Omental fat pad (tissue), 4 donors: Measurements from ENCODE around the gene IFNA13. TPM values are rescaled to one million over a fixed set of nuclear protein-coding genes. Genes with fewer than 3 reads are reported as not detected.
A peak's percentile ranks its signal among the peaks of the same experiment; 100 is the strongest.

Experiments
- ATAC-seq: fragments of 150-250 bp; one replicate; pipeline ENCODE4 v1.9.1; 2016; ENCODE audit warnings: mild to moderate bottlenecking, moderate library complexity; ENCODE audit not compliant: low FRiP score
- DNase-seq: peaks from one replicate; pipeline ENCODE4 v3.0.0-alpha.2; 2019; ENCODE audit warnings: low spot score
- CTCF ChIP-seq, 3 donors: fragments of 450-650 bp; IDR thresholded peaks; one replicate each; pipeline ENCODE4 v1.5.1; 2016 to 2017; ENCODE audit warnings: antibody characterized with exemption in 3 of 3, mild to moderate bottlenecking in 3 of 3, moderate library complexity in 2 of 3
- total RNA-seq, 4 donors: library from RNA; depleted of rRNA; stranded (reverse); fragments of >200 nt; gene quantifications; one replicate each; pipeline ENCODE4 v1.1.0, GENCODE V29; 2016

The IFNA13 gene
- total RNA-seq, 4 donors from 2014 or later = not detected

GRCh38 chr9:21333226-21333625 lies 34.6 kb downstream of the IFNA13 start:
- no peak for DNase-seq
- no peak for ATAC-seq
- no peak for TF ChIP-seq CTCF (IDR thresholded peaks at IDR 0.05)

GRCh38 chr9:21331676-21332402 lies 36.0 kb downstream of the IFNA13 start:
- no peak for ATAC-seq
- TF ChIP-seq CTCF (IDR thresholded peaks at IDR 0.05) = no peak
- DNase-seq = no peak

GRCh38 chr9:21326526-21327139 lies 41.2 kb downstream of the IFNA13 start:
- TF ChIP-seq CTCF (IDR thresholded peaks at IDR 0.05) = no peak
- ATAC-seq = peak; percentile 58

GRCh38 chr9:21324047-21324446 lies 43.8 kb downstream of the IFNA13 start:
- no peak for ATAC-seq
- TF ChIP-seq CTCF (IDR thresholded peaks at IDR 0.05) = no peak
- DNase-seq = no peak

More at GRCh38 chr9:21326526-21327139, 41.2 kb downstream of the IFNA13 start:
- no peak for DNase-seq

GRCh38 chr9:21322911-21323461 lies 44.9 kb downstream of the IFNA13 start:
- no peak for DNase-seq
- ATAC-seq = no peak
- TF ChIP-seq CTCF (IDR thresholded peaks at IDR 0.05) = no peak

- ATAC-seq (no peak), DNase-seq (no peak)
- no peak for TF ChIP-seq CTCF (IDR thresholded peaks at IDR 0.05)
Measured at GRCh38 chr9:21320465-21320864, 47.4 kb downstream of the IFNA13 start.
